Activated T-helper 1 cell treated with Interleukin-2 at 50 U/mL for 16 hours (primary cell): Measurements from ENCODE around the gene ATP8A2.

Experiments
- DNase-seq: peaks from one replicate; pipeline ENCODE4 v3.0.0-alpha.2; 2020; ENCODE audit warnings: low read depth

Gene ATP8A2

GRCh38 chr13:25684491-25684890, 312.7 kb downstream of the ATP8A2 start:
- no peak for DNase-seq

GRCh38 chr13:25686831-25687470, 315.2 kb downstream of the ATP8A2 start:
- no peak for DNase-seq

GRCh38 chr13:25687471-25688225, 315.9 kb downstream of the ATP8A2 start:
- DNase-seq: no peak

DNA sequence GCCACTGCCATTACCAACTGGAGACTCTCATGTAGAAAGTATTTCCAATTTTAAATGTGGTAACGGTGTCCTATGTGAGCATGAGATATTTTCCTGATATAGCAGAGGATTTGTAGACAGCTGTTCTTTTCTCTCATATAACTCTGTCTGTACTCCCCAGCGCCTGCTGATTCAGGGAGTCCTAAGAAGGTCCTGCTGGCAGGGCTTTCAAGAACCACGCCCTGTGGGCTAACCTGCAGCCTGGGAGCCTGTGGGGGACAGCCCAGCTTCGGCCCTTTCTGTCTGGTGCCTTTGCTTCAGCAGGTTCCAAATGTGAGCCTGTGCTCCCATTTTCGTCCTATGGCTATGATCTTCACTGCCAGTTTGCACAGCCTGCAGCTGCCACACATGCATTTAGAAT, 316.8 kb downstream of the ATP8A2 start:
- DNase-seq: no peak

DNA sequence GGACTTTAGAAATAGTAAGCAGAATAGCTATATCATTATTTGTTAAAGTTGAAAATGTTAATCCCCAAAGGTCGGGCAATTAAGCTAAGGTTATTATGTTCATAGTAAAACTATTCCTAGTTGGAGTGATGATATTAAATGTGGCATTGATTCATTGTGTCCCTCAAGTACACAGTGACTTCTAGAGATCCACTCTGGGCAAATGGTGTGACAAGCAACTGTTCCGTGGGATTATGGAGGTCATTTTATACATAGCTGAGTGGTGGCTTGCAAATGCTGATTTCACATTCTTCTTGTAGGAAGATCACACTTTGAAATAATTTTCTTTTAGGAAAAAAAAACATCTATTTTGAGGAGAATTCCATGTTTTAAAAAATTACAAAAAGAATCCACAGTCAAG, 317.8 kb downstream of the ATP8A2 start:
- DNase-seq: no peak

DNA sequence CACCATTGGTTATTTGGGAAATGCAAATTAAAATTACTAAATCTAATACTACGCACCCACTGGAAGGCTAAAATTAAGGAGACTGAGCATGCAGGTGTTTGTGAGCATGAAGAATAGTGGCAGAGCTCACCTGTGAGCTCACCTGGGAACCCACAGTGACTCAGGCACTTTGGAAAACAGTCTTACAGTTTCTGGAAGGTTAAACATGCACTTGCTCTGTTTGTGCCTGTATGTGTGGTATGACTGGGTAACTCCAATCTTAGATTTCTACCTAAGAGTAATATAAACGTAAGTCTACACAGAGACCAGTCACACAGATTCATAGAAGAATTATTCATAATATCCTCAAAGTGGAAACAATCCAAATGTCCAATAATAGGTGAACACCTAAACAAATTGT, 318.8 kb downstream of the ATP8A2 start:
- DNase-seq: no peak

GRCh38 chr13:25691654-25692053, 319.9 kb downstream of the ATP8A2 start:
- DNase-seq: no peak

GRCh38 chr13:25692099-25692498, 320.3 kb downstream of the ATP8A2 start:
- DNase-seq: no peak

- no peak for DNase-seq
Measured at GRCh38 chr13:25699056-25699455, 327.3 kb downstream of the ATP8A2 start.

DNA sequence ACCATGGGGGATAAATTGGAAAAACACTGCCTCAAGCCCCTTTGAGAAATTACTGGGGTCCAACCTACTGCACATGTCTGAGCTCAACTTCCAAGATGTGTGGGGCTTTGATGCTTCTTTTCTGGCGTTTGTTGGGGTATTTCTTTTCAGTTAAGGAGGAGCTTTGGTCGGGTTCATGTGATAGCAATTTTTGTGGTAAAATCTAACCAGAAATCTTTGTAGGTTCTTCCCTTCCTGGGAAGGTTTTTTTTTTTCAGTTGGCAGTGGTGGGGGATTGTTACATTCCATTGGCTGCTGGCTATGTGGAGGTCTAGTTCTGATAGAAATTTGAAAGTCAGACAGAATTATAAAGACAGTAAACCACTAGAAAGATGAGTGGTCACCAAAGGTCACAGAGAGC, 327.8 kb downstream of the ATP8A2 start:
- no peak for DNase-seq

DNA sequence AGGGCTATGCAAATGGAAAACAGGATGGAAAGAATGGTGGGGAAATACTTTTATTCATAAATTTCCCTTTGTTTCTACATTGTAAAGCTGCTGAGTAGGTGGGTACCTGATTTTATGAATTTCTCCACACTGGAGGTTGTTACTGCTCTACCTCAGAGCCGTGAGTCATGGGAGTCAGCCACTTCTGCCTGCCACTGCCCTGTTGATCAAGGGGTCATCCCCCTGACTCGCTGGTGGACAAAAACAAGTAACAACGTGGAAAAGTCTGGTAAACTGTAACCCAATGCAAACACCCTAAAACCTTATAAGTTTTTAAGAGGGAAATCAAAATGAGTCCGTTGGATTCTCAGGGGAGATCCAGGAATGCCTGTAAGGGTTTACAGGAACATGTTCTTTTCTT, 329.5 kb downstream of the ATP8A2 start:
- no peak for DNase-seq

GRCh38 chr13:25702386-25702785, 330.6 kb downstream of the ATP8A2 start:
- DNase-seq: no peak

DNA sequence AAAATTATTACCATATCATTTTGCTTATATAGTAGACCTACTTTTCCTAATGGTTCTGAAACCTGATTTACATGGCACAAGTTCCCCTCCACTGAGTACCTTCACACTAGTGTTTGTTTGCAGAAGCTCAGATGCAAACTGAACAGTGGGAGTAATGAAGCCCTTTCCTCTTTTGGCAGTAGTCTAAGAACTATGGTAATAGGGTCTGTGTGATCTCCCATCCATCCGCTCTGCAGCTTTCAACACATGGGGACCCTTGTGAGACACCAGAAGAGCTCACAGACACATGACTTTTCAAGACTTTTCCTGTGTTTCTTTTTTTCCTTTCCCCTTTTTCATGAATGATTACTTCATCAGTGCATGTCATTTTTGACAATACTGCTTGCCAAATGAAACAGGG, 336.0 kb downstream of the ATP8A2 start:
- no peak for DNase-seq

GRCh38 chr13:25708268-25708667, 336.5 kb downstream of the ATP8A2 start:
- DNase-seq: no peak

DNA sequence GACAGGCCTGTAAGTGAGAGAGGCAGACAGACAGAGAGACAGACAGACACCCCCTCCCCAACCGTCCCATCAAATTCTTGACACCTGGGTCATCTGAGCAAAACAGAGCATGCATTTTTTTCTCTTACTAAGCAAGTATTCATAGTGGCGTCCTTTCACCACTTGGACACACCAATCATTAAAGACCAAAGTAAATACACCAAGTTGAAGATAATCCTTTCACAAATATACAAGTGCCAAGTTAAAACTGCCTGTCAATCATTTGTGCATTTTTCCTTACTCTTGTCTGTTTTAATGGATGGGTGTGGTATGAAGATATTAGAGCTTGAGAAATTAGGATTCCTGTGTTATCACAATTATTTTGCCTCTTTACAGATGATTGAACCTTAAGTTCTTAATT, 337.3 kb downstream of the ATP8A2 start:
- no peak for DNase-seq

DNA sequence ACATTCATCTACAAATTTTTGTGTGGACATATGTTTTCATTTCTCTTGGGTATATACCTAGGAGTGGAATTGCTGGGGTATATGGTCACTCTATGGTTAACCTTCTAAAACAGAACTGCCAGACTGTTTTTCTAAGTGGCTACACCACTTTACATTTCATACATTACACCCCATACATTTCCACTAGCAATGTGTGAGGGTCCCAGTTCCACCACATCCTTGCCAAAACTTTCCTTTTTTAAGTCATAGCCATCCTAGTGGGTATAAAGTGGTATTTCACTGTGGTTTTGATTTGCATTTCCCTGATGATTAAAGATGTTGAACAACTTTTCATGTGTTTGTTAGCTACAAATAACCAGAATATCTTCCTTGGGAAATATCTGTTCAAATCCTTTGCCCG, 344.0 kb downstream of the ATP8A2 start:
- DNase-seq: no peak

GRCh38 chr13:25717666-25718197, 346.0 kb downstream of the ATP8A2 start:
- no peak for DNase-seq

- DNase-seq: no peak
Measured at GRCh38 chr13:25719666-25720065, 347.9 kb downstream of the ATP8A2 start.

DNA sequence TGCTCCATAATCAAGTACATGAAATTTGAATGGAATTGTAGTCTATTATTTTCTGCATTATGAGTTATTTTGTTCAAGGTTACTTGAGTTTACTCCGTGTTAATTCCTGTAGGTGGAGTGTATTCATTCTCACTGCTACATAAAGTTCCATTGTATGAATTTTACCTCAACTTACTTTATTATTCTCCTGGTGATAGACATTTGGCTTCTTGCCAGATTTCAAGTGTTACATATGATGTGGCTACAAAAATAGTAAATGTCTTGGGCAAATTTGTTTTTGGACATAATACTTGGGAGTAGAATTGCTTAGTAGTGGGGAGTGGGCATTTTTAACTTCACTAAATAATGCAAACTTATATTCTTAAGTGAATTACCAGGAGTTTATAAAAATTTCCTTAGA, 351.1 kb downstream of the ATP8A2 start:
- DNase-seq: no peak

DNA sequence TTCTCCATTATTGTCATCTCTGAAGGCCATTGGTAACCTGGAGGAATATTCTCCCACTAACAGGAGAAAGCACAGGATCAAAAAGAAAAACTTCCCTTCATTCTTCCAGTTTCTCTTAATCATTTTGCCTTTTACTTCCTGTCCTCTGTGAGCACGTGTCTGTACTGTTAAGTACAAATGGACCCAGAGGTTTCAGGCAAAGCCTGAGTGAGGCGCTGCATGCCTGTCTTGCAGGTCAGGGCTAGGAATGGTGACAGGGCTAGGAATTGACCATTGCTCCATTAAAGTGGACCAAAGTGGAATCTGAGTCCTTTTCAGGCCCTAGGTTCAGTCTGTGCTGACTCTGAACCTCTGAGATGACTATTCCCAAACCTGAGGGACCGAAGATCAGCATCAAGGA, 353.3 kb downstream of the ATP8A2 start:
- DNase-seq: no peak

GRCh38 chr13:25727250-25727649, 355.5 kb downstream of the ATP8A2 start:
- DNase-seq: no peak

DNA sequence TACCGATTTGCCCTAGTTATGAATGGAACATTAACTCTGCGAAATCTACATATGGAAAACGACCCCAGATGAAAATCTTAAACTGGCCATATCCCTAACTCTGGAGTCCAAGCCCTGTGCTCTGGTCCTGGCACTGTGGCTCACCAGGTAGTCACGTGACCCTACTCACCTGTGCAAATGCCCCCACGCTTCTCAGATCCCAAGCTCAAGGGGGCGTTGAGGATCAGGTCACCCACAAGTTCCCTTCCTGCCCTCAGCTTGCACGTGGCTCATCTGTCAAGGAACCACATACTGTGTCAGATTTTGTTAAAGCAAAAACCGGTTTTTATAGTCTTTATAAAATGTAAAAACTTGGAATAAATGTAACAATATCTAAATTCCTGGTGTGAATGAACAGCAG, 356.0 kb downstream of the ATP8A2 start:
- no peak for DNase-seq

DNA sequence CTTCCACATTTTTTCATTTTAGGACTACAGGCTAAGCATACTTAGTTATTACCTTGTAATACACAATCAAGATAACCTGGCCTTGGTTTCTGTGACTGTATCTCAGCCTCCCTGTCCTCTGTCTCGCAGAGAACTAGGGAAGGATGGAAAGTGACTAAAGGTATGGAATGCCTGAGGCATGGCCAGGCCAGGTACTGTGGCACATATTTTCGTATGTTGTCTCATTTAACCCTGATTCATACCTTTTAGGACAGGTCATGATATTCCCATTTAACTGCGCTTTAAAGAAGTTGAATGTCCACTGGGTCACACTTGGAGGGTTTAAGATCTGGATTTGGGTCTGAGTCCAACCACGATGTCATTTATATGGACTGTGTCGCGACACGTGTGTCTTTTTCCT, 357.4 kb downstream of the ATP8A2 start:
- DNase-seq: no peak

DNA sequence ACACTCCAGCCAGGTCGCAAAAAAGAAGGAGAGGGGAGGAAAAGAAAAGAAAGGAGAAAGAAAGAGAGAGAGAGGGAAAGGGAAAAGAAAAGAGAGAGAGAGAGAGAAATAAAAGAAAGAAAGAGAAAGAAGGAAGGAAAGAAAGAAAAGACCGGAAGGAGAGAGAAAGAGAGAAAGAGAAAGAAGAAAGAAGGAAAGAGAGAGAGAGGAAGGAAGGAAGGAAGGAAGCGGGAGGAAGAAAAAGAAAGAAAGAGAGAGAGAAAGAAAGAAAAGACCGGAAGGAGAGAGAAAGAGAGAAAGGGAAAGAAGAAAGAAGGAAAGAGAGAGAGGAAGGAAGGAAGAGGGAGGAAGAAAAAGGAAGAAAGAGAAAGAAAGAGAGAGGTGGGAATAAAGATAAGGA, 359.3 kb downstream of the ATP8A2 start:
- no peak for DNase-seq
